Activated CD4-positive, alpha-beta T cell treated with anti-CD3 and anti-CD28 coated beads for 4 hours (primary cell): Measurements from ENCODE around the gene FOXK1.
A peak's percentile ranks its signal among the peaks of the same experiment; 100 is the strongest.
"Not testable (repeated sequence)": the region's sequence is repeated elsewhere in the genome, so short reads cannot be mapped to it uniquely, and the experiment has no call there.

Experiments used
- DNase-seq, 2 donors: peaks; one replicate each; pipeline ENCODE4 v3.0.0-alpha.2; 2020

FOXK1 gene

GRCh38 chr7:4802577-4802976 lies 120.5 kb downstream of the FOXK1 start:
- not testable (repeated sequence) for DNase-seq

- no peak for DNase-seq
These were observed 121.5 kb downstream of the FOXK1 start for GRCh38 chr7:4803397-4804241.

DNA sequence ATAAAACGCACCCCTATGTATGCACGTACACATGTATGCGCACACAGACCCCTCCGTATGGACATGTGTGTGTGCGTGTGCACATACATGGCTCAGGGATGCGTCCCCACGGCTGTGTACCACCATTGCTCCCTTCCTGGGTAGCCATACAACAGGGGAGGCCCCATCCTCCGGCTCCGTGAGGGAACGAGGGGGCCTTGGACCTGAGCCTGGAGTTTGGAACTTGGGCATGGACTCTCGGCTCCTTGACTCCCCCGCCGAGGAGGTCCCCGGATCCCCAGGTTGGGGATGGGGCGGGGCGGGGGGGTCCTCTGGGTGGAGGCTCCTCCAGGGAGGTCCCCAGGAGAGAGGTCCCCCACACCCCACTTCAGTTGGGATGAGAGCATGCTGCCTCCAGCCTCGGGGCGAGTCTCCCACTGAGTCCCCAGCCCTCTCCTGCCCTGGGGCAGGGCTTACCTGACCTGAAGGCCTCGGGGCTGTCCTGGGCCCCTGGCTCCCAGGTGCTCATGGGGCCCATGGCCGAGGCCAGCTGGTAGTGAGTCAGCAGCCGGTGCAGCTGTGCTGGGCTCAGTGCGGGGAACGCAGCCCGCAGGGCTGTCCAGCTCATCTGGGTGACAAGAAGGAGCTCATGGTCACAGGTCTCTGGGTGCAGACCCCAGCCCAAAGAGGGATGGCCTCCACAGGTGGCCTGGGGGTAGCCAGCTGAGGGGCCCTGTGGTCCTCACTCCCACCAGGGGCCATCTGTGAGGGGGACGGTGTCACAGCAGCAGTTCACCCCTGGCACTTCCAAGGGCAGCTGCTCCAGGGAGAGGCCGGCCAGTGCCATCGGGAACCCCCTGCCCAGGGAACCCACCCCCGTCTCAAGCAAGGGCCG lies 123.3 kb downstream of the FOXK1 start:
- DNase-seq: no peak

DNA sequence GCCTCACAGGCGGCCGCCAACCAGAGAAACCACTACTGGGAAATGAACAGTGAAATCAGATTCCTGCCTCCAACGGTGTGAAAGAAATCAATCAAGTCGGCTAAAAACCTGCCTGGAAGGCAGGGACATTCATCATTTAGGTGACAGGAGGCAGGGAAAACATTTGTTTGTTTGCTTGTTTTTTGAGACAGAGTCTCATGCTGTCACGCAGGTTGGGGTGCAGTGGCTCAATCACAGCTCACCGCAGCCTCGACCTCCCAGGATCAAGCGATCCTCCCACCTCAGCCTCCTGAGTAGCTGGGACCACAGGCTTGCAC lies 123.8 kb downstream of the FOXK1 start:
- no peak for DNase-seq

GRCh38 chr7:4806983-4807597 lies 125.0 kb downstream of the FOXK1 start:
- DNase-seq: no peak

DNA sequence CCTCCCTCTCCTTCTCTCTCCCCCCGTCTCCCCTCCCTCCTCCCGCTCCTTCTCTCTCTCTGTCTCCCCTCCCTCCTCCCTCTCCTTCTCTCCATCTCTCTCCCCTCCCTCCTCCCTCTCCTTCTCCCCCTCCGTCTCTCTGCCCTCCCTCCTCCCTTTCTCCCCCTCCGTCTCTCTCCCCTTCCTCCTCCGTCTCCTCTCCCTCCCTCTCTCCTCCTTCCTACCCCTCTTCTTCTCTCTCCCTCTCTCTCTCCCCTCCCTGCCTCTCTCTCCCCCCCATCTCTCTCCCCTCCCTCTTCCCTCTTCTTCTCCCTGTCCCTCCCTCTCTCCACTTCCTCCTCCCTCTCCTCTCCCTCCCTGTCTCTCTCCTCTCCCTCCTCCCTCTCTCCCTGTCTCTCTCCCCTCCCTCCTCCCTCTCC lies 125.5 kb downstream of the FOXK1 start:
- DNase-seq: no peak

- DNase-seq: no peak
These were observed 125.9 kb downstream of the FOXK1 start for GRCh38 chr7:4808026-4808425.

DNA sequence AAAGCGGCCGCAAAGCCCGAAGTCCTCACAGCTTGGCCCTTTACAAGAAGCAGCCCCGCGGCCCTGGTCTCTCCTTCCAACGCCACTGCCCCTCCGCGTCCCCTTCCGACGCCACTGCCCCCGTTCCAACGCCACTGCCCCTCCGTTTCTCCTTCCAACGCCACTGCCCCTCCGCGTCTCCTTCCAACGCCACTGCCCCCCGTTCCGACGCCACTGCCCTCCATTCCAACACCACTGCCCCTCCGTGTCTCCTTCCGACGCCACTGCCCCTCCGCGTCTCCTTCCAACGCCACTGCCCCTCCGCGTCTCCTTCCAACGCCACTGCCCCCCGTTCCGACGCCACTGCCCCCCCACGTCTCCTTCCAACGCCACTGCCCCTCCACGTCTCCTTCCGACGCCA lies 126.5 kb downstream of the FOXK1 start:
- DNase-seq: no peak

DNA sequence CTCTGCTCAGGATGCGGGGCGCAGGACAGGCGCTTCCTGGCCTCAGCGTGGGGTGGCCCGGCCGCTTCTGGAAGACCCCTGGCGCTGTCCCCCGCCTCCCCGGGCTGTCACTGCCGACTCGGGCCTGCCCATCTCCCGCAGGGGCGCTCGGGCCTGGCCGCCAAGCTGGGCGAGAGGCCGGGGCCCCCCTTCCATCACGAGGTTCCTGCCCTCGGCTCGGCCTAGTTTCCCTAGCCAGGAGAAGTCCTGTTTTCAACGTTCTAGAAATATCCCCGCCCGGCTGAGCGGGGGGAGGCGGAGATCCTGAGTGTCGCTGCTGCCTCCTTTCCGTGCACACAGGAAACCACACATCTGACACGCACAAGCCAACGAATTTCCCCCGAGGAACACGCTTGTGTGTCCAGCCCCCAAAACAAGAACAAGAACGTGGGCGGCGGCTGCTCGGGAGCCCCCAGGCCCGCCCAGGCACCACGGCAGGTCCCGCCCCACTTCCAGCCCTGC lies 127.0 kb downstream of the FOXK1 start:
- DNase-seq: peak; percentile 20 to 22

- no peak for DNase-seq
These were observed 127.6 kb downstream of the FOXK1 start for GRCh38 chr7:4809666-4810065.

- no peak for DNase-seq
These were observed 132.3 kb downstream of the FOXK1 start for GRCh38 chr7:4814433-4814832.

DNA sequence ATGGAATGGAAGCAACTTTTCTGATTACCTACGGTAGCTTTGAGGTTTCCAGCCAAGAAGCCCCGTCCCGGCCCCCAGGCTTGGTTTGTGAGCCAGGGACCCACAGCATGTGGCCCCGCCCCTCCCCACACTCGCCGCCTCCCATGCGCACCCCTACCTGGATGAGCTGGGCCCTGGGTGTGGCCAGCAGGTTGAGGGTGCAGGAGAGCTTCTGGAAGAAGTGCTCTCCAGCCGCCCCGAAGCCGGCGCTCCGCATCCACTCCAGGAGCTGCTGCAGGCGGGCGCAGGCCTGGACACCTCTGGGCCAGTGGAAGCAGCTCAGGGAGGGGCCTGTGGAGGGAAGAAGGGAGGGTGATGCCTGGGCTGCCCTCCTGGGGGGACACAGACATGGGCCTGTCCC lies 133.0 kb downstream of the FOXK1 start:
- DNase-seq: no peak

- DNase-seq: no peak
These were observed 133.7 kb downstream of the FOXK1 start for GRCh38 chr7:4815609-4816418.

- DNase-seq: no peak
These were observed 134.5 kb downstream of the FOXK1 start for GRCh38 chr7:4816419-4817080.

- DNase-seq: no peak
These were observed 135.2 kb downstream of the FOXK1 start for GRCh38 chr7:4817178-4817901.

DNA sequence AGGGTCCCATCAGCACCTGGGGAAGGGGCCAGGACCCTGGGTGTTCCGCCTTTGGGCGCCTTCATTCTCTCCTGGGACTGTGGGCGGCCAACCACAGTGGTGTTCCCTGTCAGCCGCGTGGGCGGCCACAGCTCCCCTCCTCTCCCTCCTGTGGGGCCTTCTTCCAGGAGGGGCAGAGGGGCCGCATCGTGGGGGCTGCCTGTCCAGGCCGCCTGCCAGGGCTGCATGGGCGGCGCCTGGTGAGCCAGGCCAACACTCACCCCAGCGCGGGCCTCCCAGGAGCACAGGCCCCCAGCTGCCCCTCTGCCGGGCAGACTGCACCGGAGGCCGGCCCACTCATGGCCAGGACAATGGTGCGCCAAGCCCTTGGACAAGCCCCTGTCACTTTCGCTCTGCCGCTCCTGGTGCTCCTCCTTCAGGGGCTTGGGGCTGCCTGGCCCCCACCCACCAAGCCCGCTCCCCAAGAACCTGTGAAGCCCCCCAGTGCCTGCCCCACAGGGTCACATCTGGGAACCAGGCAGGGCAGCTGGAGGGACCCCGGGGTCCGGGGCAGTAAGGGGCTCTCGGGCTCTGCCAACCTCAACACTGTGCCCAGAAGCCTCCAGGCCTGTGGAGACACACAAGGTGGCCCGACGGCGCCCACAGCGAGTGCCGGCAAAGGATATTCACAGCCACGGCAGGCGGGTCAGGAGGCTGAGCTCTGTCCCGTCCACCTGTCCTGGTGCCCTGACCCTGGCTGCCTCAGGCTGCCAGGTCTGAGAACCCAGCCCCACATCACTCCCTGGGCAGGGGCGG lies 136.1 kb downstream of the FOXK1 start:
- DNase-seq: no peak

- no peak for DNase-seq
These were observed 137.7 kb downstream of the FOXK1 start for GRCh38 chr7:4819560-4820404.

GRCh38 chr7:4820405-4820966 lies 138.4 kb downstream of the FOXK1 start:
- DNase-seq: no peak
